Eye (tissue), 1 donor: Measurements from ENCODE around the gene CELSR3.

Experiments
- DNase-seq: peaks from one replicate; pipeline ENCODE4 v3.0.0-alpha.2; 2015

CELSR3 gene

GRCh38 chr3:48631516-48632448 lies 30.9 kb downstream of the CELSR3 start:
- no peak for DNase-seq

DNA sequence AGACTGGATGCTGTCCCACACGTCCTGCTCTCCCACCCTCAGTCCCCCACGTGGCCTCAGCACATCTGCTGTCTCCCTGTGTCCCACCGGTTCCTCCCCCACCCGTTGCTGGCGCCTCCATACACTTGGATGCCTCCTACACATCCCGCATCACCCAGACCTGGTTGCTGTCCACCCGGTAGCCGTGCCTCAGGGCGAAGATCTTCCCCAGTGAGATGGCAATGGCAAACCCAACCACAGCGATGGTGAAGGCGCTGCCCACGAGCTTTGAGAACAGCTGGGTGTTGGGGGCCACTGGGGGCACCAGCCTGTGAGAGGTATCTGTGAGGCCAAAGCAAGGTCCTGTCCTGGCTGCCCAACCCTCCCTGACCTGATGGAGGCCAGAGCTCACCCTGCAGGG lies 31.9 kb downstream of the CELSR3 start:
- DNase-seq, result no peak

DNA sequence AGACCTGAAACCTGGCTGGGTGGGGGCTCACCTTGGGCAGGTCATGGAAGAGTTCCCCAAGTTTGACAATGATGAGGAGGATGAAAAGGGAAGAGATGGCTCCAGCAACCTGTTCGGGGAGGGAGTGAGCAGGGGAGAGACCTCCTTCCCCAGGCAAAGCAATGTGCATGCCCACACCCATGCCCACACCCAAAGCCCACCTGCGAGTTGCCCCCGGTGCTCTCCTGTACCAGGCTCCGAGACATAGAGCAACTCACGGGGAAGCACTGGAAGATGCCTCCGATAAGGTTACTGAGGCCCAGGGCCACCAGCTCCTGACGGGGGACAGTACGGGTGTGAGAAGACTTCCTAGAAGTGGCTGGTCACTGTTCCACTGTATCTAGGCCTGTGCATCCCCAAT lies 32.3 kb downstream of the CELSR3 start:
- no peak for DNase-seq

GRCh38 chr3:48629894-48630293 lies 32.8 kb downstream of the CELSR3 start:
- no peak for DNase-seq

- DNase-seq, result no peak
These were observed 34.2 kb downstream of the CELSR3 start for GRCh38 chr3:48628277-48629017.

- DNase-seq, result no peak
These were observed 37.1 kb downstream of the CELSR3 start for GRCh38 chr3:48625600-48625999.

DNA sequence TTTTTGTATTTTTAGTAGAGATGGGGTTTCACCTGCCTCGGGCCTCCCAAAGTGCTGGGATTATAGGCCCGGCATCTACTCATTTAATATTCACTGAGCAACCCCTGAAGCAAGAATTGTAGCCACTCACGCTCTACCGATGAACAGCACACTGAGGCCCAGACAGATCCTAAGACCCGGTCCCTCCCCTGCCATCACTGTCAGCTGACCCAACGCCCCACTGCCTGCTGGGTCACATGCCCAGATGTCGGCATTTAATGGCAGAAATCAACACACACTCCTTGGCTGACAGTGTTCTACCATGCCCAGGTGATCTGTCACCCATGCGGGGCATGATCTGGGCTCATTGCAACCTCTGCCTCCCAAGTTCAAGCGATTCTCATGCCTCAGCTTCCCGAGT lies 37.9 kb downstream of the CELSR3 start:
- DNase-seq, result no peak

- DNase-seq, result no peak
These were observed 38.7 kb downstream of the CELSR3 start for GRCh38 chr3:48623851-48624547.

DNA sequence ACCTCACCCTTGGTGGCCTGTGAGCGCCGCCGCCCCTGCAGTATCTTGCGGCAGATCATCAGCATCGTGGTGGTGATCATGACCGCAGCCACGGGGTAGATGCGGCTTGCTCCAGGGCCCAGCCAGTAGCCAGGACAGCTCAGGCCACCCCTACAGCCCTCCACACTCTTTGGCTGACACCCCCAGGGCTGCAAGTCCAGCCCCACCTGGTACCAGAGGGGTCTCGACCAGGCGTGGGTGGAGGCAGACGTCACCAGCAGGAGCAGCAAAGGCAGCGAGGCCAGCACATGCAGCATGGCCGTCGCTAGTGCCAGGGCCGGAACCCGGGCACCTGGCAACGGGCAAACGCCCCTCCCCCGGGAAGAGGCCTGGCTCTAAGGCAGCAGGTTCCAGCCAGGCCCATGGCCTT lies 41.2 kb downstream of the CELSR3 start, which contains the start of gene TMEM89:
Gene TMEM89, minus strand, starts transcription at position 309 of the 409 bp plus-strand sequence. Its CDS starts 13 bp downstream, at position 296.
- no peak for DNase-seq

DNA sequence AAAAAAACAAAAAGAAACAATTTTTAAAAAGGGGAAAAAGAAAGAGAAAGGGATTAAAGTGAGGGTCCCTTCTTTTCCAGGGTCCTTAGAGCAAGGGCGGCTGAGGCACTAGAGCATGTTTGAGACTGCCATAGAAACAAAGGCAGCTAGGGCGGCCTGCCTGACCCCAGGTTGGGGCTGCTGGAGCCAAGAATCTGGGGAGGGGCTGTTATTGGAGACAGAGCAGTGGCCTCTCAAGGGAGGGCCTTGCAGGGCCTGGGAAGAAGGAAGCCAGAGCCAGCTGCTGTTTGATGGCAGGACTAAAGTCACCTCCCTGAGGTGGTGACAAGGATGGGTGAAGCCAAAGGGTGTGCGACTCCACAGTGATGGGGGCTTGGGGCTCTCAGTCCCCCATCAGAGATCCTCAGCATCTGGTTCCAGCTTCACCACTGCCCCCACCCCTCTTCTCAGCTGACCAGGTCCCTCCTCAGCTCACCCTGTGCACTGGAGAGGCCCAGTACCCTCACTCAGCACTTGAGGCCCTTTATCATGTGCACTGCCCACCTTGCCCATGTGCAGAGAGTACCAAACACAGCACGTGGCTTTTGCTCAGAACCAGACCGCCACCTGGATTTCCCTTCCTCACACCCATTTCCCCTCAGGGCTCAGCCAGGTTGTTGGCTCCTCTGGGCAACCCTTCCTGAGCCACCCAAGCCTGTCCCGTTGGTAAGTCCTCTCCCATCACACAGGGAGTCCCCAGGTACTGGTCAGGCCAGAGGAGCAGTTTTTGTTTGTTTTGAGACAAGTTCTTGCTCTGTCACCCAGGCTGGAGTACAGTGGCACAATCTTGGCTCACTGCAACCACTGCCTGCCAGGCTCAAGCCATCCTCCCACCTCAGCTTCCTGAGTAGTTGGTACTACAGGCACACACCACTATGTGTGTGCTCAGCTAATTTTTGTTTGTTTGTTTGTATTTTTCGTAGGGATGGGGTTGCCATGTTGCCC lies 42.9 kb downstream of the CELSR3 start:
- DNase-seq, result no peak

- DNase-seq, result no peak
These were observed 45.1 kb downstream of the CELSR3 start for GRCh38 chr3:48617559-48617958.

DNA sequence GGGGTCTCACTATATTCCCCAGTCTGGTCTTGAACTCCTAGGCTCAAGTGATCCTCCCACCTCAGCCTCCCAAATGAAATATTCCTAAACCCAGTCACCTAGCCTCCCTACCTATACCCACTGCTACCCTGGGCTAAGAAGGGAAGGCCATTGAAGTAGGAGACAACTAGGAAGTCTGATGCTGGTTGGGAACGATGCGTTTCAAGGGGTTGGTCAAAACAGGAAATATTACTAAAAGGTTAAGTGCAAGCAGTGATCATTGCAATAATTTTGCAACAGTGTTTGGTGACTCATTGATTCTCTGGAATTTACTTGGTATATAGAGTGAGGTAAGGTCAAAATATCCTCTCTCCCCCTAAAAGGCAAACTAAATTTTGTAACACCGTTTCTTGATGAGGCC lies 48.6 kb downstream of the CELSR3 start:
- no peak for DNase-seq

DNA sequence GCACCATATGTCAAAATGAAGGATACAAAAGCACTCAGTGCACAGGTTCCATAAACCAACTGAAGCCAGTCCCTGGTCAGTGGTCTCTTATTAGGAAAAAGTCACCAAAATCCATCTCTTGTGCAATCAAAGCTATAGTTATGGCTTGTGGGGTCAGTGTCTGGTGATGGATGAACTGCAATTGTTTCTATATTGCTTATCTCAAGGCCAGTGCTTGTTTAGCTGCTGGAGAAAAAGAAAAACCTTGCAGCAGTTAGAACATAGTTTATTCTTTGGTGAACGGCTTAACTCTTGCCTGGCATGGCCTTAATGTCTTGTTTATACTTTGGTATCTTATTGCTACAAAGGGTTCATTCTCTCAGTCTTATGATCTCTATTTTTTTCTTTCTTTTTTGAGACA lies 50.4 kb downstream of the CELSR3 start:
- DNase-seq, result no peak

DNA sequence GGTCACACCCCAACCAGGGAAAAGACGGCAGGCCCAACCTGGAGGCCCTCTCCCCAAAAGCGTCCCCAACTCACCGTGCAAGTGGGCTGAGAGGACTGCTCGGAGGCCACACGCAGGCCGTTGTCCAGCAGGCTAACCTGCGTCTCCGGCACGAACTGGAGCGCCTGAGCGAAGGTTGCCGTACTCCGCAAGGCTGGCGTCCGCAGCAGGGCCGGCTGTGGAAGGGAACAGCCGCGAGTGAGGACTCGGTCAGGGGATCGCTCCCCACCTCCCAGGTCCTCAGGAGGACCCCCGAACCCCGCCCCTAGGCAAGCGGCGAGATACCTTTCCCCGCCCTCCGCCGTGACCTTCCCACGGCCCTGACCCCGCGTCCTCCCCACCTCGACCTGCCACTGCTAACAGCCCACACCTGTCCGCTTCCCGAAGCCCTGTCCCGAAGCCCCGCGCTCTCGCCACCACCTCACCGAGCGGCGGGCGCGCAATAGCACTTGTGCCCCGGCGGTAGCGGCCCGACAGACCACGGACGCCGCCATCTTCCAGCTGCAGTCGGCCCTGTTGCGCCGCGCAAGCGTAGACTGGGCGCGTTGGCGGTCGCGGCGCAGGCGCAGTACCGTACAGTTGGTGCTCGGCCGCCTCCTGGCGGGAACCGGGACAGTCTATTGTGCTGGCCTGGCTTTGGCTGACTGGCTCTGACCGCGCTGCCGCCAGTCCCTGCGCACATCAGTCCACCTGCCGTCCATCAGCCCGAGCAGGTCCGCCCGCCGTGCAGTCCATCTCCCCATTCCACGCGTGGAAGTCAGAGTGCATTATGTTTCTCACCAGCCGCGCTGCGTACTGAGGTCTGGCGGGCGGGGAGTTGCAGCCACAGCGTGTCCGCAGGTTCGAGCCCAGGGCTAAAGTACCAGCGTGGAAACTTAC lies 53.3 kb downstream of the CELSR3 start, which contains the start of gene UQCRC1:
Gene UQCRC1, minus strand, starts transcription at position 559 of the 918 bp plus-strand sequence. Its CDS starts 26 bp downstream, at position 533.
- peak; percentile 97 for DNase-seq

DNA sequence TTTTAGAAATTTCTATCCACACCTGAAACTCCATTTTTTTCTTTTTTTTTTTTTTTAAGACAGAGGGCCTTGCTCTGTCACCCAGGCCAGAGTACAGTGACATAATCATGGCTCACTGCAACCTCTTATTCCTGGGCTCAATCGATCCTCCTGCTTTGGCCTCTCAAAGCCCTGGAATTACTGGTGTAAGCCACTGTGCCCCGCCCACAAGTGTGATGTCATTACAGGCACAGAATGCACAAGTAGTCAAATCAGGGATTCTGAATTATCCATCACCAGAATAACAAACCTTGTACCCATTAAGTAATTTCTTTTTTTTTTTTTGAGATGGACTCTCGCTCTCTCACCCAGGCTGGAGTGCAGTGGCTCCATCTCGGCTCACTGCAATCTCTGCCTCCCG lies 55.2 kb downstream of the CELSR3 start:
- no peak for DNase-seq

GRCh38 chr3:48601622-48601994 lies 61.1 kb downstream of the CELSR3 start:
- no peak for DNase-seq

DNA sequence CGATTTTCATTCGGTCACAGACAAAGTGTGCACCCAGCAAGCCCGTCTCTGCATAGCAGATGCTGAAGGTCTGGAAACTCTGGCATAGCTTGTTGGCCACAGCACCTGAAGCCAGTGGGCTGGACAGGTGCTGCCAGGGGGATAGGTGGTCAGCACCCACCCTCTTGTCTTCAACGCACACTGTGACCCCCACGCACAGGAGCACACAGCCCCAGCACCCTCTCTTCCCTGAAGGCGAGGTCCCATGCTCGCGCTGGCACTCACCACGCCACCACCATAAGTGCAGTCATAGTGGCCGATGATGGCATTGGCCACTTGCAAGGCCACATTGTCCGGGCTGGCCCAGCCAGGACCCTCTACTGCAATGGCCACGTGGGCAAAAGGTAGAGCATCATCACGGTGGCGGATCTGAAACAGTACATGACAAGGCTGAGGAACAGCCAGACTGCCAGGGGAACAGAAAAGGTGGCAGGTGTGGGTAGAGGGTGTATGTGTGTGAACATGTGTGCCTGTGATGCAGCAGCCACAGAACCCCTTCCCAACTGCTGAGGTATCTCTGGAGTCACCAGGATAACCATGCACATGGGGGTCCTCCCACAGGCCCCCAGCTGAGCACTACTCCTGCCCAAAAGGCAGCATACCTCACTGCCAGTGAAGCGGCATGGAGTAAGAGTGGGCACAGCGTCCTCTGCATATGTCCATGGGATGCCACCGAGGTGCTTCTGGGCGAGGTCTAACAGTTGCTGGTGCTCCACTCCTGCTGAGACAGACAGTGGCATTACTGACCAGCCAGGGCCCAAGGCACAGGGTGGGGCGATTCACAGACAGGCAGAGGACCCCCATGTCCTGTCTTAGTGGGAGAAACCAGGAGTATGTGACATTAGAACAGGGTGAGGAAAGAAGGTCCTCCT lies 61.7 kb downstream of the CELSR3 start:
- no peak for DNase-seq

DNA sequence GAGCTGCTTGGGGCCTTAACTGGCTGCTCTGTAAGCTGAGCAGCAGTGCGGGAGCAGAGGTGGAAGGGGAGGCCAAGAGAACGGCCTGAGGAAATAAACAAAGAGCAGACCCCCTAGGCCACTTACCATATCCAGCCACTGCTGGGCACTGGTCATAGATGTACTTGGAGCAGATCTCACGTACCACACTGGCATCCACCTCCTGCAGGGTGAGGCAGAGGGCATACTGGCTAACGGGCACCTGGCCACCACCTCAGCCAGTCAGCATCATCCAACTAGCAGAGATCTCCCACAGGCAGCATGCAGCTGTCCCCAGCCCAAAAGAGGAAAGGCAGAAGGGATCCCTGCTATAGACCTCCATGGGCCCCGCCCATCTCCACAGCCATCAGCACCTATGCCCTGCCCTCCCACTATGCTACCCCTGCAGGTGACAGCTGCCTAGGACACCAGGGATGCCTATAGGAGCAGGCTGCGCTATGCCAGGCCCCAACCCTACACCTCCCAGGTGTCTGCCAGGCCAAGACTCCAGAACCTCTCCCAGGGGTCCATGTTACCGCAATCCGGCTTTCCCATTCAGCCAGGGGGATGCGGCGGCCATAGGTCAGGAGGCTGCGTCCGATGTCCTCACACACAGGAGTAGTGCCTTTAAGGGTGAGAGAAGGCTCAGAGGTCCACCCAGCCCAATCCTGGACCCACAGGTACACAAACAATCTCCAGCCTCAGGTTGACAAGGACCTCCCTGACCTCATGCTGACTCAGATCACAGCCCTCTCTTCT lies 63.0 kb downstream of the CELSR3 start:
- DNase-seq, result no peak

DNA sequence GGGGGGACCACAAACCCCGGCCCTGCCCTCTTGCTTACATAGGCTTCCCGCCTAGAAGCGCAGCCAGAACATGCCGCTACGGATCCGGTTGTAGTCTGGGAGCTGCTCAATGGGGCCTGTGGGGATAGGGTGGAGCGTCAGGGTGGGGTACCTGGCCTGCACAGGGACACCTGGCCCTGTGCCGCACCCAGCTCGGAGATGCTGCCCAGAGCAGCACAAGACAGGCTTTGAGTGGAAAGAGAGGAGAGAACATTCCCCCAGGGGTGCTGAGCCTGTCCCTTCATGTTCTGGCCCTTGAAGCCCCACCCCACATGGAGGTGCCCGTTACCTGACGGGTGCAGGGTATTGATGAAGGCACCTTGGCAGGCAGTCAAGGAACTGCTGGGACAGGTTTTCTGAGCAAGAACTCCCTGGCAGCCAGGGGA lies 63.6 kb downstream of the CELSR3 start:
- DNase-seq, result peak; percentile 41
